T-helper 2 cell treated with Interferon-gamma antibody and Interleukin-4, amounts not matched to agents 100 ng/mL and 5 ng/mL, for 36 hours (primary cell): ENCODE results near the gene SH3RF2. TPM values are rescaled to one million over a fixed set of nuclear protein-coding genes. Genes with fewer than 3 reads are reported as not detected.
"Not testable (repeated sequence)": the region's sequence is repeated elsewhere in the genome, so short reads cannot be mapped to it uniquely, and the experiment has no call there.

Source experiments
- intact Hi-C: fragments of 100-400 bp; cut with micrococcal nuclease; formaldehyde crosslinking; loops from one replicate; pipeline ENCODE4 v1.15.1; 2023
- total RNA-seq: library from RNA; stranded (reverse); gene quantifications from 2 replicates; pipeline ENCODE4 v1.2.3, GENCODE V29; 2022

Gene SH3RF2
- total RNA-seq, 1 donor from 2014 or later, result 0.14 TPM

DNA sequence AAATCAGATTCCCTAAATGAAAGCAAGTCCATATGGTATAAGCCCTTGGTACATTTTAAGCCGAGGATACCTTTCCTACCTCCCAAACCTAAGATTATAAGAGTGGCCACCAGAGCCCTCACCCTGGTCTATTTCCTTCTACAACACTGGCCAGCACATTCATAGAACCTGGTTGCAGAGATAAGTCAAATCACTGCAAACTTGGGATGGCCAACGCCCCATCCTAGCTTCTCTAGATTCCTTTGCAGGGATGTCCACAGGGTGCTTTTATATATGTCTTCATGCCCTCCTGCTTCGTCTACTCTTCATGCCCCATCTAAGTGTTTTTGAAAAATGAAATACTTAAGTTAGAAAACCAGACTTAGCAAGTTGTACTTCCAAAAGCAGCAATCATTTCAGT is 41.8 kb downstream of the SH3RF2 start:
- intact Hi-C loops, result no loop called here

- intact Hi-C loops, result no loop called here
These were observed 42.3 kb downstream of the SH3RF2 start for GRCh38 chr5:145978708-145979107.

- intact Hi-C loops, result no loop called here
These were observed 43.2 kb downstream of the SH3RF2 start for GRCh38 chr5:145979270-145980223.

DNA sequence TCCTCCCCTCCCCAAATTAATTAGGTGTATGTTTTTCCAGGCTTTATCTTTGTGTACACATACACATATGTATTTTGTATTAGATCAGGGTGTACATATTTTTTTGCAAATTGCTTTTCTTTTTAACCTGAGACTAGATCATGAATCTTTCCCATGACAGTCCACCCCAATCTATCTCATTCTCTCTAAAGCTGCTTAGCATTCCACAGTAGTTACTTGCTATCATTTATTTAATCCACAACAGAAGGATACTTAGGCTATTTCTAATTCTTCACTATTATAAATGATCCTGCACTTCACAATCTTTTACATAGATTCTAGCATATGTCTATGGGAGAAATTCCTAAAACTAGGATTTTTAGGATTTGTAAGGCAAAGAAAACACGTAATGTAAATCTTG is 43.9 kb downstream of the SH3RF2 start:
- intact Hi-C loops, result no loop called here

DNA sequence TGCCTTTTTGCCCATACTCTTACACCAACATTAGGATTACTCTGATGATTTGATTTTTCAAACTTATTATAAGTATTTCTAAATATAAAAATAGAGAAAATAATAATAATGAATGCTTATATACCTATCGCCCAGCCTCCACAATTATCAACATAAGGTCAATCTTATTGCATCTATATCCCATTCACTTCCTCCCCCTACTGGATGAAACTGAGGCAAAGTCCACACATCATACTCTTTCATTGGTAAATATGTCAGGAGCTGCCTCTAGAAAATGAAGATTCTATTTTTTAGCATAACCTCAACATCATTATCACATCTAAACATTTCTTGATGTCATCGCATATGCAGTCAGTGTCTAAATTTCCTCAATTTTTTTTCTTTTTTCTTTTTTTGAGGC is 44.3 kb downstream of the SH3RF2 start:
- intact Hi-C loops, result no loop called here

GRCh38 chr5:145981589-145982571 is 45.5 kb downstream of the SH3RF2 start:
- intact Hi-C loops, result no loop called here

DNA sequence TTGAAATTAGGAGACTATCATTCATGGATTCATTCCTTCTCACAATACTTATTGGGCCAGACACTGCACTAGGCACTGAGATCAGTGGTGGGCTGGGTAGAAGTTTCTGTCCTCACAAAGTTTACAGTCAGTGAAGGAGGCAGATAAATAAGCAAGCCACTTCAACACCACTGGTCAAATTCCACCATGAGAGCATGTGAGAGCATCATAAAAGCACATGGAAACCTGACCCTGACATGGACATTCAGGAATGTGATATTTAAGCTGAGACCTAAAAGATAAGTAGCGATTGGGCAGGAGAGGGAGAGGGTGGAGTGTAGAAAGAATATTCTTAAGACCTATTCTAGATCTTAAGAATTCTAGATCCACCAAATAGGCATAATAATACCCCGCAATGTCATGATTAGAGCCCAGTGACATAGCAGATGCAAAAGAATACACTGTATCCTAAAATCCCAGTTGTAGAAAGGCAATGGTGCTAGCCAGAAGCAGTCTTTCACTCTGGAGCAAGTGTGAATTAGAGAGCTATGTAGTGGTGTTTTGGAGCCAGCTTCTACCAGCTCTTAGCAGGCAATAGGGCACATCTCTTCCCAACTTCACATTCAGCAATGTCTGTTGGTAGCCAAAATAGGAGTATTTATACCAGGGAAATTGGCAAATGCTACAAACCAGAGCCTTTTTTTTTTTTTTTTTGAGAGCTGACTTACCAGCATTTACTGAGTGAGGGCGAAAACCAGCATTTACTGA is 46.4 kb downstream of the SH3RF2 start:
- intact Hi-C loops, result no loop called here

- intact Hi-C loops, result no loop called here
These were observed 47.1 kb downstream of the SH3RF2 start for GRCh38 chr5:145983446-145983845.

DNA sequence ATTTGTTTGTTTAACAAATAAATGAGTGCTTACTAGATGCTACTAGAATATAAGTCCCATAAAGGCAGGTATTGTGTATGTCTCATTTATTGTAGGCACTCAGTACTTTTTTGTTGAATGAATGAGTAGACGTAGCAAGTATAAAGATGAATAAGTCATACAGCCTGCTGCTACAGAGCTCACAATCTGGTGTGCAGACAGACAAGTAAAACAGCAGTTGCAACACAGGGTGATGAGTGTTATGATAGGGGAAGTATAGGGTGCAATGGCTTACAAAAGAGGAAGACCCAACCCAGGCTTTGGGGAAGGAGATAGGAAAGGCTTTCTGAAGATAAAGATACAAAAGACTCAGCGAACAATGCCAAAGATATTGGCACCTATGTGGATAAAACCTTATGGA is 47.7 kb downstream of the SH3RF2 start:
- intact Hi-C loops, result no loop called here

DNA sequence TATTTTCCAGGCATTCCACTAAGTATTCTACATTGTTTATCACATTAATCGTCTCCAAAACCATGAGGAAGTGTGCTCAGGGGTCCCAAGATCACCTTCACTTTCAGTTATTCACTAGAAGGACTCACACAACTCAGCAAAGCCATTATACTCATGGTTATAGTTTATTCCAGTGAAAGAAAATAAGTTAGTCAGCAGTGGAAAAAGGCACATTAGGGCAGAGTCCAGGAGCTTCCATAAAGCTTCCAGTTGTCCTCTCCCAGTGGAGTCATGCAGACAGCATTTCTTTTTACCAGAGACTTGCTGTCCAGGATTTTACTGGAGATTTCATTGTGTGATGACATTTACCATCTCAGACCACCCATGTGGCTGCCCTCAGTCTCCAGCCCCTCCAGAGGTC is 51.5 kb downstream of the SH3RF2 start:
- intact Hi-C loops, result no loop called here

GRCh38 chr5:145988993-145989392 is 52.6 kb downstream of the SH3RF2 start:
- intact Hi-C loops, result no loop called here

DNA sequence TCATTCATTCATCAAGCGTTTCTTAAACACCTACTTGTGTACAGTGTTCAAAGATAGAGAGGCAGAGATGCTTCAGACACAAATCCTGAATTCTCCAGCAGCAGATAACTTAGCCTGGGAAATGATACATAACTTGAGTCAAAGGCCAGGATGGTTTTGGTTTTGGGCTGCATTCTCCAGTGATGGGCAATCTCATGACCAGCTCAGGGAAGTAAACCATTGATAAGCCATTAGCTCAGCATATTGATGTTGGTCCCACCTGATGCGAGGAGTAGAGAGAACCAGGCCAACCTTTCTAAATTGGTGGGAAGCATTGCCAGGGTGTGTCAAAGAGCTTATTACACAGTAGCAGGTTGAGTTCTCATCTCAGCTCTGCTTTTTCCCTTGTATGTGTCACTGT is 53.0 kb downstream of the SH3RF2 start:
- intact Hi-C loops, result no loop called here

- intact Hi-C loops, result no loop called here
These were observed 53.8 kb downstream of the SH3RF2 start for GRCh38 chr5:145990170-145990569.

GRCh38 chr5:145991044-145991575 is 54.7 kb downstream of the SH3RF2 start:
- intact Hi-C loops, result no loop called here

DNA sequence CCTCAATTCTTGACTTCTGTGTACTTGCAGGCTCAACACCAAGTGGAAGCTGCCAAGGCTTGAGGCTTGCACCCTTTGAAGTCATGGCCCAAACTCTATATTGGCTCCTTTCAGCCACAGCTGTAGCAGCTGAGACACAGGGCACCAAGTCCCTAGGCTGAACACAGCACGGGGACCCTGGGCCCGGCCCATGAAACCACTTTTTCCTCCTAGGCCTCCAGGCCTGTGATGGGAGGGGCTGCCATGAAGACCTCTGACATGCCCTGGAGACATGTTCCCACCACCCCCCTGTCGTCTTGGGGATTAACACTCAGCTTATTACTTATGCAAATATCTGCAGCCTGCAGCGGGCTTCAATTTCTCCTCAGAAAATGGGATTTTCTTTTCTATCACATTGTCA is 57.2 kb downstream of the SH3RF2 start:
- intact Hi-C loops, result not testable (repeated sequence)

GRCh38 chr5:145996135-145996534 is 59.8 kb downstream of the SH3RF2 start:
- intact Hi-C loops, result no loop called here

DNA sequence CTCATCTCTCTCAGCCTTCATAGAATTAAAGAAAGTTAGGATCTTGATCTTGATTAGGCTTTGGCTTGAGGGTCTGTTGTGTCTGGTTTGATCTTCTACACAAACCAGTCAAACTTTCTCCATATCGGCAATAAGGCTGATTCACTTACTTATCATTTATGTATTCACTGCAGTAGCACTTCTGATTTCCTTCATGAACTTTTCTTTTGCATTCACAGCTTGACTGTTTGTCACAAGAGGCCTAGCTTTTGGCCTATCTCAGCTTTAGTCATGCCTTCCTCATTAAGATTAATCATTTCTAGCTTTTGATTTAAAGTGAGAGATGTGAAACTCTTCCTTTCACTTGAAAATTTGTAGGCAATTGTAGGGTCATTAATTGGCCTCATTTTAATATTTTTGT is 62.8 kb downstream of the SH3RF2 start:
- intact Hi-C loops, result no loop called here

DNA sequence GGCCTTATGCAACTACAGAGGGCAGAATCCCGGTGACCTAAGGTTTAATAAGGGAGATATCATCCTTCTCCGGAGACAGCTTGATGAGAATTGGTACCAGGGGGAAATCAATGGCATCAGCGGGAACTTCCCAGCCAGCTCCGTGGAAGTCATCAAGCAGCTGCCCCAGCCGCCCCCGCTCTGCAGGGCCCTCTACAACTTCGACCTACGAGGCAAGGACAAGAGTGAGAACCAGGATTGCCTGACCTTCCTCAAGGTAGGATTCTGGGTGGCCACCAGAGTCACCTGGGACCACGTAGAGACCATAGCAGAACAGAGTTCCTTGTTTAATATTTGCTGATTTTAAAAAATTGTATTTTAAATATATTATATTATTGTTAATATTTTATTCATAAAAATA is 63.7 kb downstream of the SH3RF2 start:
- intact Hi-C loops, result no loop called here

- intact Hi-C loops, result no loop called here
These were observed 65.3 kb downstream of the SH3RF2 start for GRCh38 chr5:146001544-146002190.

- intact Hi-C loops, result no loop called here
These were observed 66.1 kb downstream of the SH3RF2 start for GRCh38 chr5:146002491-146002890.

DNA sequence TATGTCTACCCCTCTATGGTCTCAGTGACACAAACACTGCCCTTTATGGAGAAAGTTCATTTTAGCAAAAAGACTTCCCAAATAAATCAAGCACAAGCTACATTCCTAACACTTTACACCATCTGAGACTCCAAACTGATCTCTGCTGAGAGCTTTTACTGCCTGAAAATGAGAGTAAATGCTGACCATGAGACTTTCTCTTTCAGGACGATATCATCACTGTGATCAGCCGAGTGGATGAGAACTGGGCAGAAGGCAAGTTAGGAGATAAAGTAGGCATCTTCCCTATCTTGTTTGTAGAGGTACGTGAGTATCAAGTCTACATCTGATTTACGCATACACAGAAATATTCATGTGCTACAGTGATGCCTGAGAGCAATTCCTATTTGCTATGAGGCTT is 67.5 kb downstream of the SH3RF2 start:
- intact Hi-C loops, result no loop called here
